Activated CD8-positive, alpha-beta memory T cell treated with anti-CD3 and anti-CD28 coated beads for 48 hours (primary cell): Measurements from ENCODE around the gene KCTD15.
A peak's percentile ranks its signal among the peaks of the same experiment; 100 is the strongest.
"Not testable (repeated sequence)": the region's sequence is repeated elsewhere in the genome, so short reads cannot be mapped to it uniquely, and the experiment has no call there.

Source experiments
- DNase-seq, 3 experiments: peaks; one replicate each; pipeline ENCODE4 v3.0.0-alpha.2; 2020; ENCODE audit warnings: low read depth in 2 of 3, low spot score in 2 of 3

Gene KCTD15

DNA sequence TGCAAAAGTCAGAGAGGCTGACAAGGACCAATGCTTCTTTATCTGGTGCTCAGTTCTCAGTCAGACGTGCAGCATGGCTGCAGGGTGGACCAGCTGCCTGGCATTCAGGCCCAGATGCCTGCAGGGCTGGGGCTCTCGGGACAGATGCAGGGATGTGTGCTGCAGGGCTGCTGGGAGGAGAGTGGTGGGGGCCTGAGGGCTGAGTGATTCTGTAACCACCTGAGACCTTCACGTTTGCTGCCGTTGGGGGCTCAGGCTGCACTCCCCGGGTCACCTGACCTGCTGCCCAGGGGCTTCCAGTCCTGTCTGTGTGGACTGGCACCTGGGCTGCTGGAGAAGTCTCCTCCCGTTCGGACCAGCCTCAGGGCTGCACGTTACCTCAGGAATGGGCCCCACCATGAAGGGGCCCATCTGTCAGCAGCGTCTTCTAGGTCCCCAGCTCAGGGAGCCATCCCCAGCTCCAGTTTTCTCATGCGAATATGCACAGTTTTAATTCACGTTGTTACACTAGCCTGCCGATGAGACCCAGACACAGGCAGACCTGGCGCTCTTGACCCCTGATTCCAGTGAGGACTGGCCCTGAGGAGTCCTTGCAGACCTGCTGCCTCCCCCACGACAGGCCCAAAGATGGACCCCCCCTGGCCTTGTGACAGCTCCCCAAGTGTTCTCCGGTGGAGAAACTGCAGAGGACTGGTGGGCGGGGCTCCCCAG is 16.9 kb downstream of the KCTD15 start:
- DNase-seq, result no peak

DNA sequence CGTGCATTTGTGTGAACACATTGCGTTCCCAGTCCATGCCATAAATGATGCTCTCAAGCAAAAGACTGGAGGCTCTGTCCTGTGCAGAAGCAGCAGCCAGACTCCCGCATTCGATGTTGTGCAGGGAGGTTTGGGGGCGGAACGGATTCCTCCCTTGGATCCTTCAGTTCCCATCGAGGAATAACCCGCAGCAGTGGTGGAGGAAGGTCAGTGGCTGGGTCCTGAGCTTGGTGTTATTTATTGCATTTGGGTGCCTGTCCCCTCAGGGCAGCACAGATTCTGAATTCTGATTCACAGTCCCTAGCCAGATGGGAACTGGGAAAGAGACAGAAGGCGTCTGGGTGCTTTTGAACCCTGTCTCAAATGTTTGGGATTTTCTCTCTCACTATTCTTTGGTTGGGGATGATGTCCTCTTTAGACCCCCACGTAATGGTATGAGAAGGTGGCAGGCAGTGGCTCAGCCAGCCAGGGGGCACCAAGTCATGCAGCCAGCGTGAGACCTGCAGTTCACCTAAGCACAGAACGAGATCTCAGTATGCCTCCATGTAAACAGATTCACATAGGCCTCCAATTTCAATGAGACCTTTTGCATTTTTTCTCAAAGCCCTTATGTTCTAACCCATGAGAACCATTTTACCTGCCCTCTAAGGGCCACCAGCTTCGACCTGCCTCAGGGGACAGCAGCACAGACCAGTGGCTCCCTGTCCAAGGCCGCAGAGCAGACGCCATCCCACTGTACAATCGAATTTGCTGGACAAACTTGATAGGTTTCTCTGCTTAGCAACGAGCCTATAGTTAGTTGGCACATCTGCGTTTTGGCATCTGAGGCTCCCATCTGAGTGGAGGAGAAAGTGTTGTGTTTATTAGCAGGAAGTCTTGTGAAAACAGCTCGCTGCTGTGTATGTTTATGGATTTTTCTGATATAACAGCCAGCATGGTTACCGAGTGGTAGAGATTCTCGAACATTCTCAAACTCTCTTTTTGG is 17.8 kb downstream of the KCTD15 start:
- no peak for DNase-seq

DNA sequence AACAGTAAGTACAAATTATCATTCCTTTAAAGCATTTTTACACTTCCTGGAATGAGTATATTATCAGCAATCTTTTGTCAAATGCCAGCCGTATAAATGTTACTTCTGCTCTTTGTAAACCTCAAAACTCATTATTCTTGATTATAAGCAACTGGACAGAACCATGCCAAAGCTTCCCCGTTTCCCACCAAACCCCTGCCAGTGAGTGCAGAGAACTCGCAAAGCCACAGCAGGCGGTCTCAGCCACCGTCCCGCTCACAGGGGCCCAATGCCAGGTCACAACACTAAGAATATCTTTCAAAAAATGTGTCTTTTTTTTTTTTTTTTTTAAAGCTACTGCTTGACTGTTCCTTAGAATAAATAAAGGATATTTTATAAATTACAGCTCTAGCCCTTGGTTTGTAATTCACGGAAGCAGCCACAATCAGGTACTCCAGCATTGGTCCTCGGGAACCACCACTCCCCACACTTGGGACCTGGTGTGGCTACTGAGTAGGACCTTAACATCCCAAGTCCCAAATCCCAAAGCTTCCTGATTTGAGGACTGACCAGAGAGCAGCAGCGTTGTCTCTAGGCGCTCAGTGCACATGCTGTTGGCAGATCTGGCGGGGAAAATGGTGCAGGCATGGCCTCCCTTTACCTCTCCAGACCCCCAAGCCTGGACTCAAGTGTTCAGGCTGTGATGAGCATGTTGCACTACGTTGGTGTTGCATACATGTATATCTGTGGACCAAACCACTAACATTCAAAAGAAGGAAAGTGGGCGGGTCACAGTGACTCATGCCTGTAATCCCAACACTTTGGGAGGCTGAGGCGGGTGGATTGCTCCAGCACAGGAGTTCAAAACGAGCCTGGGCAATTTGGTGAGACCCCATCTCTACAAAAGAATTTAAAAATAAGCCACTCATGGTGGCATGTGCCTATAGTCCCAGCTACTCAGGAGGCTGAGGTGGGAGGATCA is 19.0 kb downstream of the KCTD15 start:
- DNase-seq, result no peak

DNA sequence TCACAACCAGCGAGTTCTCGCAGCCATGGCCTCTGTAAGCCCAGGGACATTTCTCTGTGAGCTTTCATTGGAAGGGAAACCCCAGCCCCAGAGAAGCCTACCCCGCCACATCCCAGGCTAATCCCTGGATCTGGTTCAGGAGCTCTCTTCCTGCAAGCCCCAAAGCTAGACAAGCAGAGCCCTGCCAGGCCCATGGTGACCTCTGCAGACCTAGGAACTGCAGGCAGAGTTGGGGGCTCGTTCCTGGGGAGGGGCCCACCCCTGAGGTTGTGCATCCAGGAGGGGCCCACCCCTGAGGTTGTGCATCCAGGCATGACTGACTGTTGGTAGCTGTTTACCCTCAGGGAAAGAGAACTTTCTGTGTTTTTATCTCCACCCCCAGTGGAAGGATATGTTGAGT is 21.7 kb downstream of the KCTD15 start:
- no peak for DNase-seq

DNA sequence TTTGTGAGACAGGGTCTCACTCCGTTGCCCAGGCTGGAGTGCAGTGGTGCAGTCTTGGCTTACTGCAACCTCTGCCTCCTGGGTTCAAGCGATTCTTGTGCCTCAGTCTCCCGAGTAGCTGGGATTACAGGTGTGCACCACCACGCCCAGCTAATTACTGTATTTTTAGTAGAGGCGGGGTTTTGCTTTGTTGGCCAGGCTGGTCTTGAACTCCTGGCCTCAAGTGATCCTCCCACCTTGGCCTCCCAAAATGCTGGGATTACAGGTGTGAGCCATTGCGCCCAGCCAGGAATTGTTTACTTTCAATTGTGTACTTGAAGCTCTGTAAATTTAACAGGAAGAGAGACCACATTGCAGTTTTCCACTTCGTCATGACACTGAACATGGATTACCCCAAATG is 22.4 kb downstream of the KCTD15 start:
- DNase-seq, result not testable (repeated sequence)

DNA sequence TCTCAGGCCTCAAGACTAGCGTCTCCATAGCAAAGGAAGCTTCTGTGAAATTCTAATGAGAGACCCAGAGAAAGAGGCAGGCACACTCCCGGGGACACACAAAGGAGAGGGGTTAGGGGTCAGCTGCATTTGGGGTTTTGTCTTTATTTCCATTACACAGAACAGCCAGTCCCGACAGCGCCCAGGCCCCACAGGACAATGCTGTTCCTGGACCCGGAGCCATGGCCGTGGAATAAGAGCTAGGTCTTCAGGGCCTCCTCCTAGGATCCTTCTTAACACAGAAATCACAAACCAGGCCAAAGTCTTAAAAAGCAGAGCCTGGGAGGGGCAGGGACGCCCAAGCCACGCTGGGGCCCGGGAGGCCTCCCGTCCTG is 22.8 kb downstream of the KCTD15 start:
- no peak for DNase-seq

DNA sequence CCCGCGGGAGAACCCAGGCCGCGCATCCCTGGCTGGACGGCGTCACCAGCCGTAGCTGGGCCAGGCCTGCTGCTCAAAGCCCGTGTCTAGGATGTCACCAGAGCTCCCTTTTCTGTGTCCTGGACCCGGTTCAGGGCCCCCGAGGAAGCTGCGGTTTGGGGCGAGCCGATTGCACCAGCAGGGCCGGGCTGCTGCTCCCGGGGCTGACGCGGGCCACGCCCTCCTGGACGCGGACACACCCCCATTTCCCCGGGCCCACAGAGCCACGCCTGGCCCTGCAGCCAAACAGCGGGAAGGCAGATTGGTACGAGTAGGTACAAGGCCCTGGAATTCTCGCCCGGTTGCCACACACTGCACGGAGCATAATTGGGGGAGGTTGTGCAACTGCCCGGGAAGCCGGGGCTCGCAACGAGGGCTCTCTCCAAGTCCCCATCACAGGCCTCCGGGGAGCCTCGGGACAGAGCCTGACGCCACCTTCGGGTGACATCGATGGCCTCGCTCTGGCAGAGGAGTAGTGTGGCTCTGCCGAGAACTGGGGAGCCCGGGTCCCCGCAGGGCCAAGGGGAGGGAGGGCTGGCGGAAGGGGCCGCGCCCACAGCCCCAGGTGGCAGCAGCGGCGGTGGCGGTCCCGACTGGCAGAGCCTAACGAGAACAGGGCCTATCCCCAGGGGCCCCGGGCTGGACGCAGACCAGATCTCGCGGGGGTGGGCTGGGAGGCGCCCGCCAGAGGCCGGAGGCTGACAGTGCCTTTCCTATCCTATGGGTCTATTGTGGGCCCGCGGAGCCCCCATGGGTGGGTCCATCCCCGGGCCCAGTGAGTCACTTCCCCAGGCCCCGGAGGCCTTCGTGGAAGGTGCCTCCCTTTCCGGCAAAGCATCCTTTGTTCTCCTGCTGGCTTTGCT is 23.5 kb downstream of the KCTD15 start:
- DNase-seq, result peak in 2 of 3 experiments; percentile 38 to 40

DNA sequence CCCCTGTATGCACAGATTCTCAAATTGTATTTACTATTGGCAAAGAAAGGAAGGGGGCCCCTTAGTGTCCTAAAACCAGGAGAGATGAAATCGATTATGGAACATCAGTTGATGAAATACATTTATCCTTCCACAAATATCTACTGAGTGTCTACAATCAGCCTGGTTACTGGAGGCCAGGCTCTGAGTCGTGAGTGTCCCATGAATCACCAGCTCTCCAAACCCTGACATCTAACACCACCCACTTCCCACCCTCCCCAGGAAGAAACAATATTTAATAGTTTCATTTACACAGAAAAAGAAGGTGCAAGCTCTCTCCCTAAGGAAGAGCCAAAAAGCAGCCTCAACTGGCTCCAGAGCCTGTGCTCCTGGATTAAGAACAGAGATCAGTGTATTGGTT is 25.2 kb downstream of the KCTD15 start:
- no peak for DNase-seq

DNA sequence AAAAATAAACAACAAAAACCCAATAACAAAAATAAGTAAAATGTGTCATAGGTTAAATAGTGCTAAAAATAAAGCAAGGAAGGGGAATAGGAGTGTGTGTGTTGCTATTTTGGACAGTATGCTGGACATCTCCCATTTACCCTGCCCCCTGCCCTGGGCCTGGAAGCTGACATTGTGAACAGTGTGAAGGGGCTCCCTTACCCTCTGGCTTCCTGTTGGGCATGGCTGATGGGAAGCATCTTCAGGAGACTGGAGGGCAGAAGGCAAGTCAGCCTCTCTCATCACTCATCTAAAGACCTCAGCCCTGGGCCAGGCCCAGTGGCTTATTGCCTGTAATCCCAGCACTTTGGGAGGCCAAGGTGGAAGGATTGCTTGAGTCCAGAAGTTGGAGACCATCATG is 26.7 kb downstream of the KCTD15 start:
- no peak for DNase-seq

DNA sequence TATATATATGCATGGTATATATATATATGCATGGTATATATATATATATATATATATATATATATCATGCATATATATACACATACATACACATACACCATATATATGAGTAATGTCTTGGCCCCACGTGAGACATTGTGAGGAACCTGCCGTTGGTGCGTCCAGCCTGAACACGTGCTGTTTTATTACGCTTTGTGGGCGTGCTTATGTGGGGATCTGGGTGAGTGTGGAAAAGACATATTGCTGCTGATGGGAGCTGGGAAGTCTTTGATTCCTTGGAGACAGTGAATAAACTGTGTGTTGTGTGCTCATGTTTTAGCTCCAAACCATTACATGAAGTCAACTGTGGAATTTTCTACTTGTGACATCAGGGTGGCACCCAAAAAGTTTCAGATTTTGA is 28.9 kb downstream of the KCTD15 start:
- DNase-seq, result no peak

DNA sequence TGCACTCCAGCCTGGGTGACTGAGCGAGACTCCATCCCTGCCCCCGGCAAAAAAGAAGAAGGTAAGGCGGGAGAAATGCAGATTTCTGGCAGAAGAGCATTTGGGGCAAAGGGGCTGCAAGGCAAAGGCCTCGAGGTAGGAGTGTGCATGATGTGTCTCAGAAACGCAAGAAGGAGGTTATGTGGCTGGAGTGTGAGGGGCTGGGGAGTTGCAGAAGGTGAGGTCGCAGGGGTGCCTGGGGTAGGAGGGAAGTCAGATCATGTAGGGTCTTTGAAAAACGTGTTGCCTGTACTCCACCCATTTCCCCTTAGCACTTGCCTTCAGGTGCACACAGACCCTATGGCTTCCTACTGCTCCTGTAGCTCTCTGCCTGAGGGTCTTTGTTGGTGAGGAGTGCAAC is 29.9 kb downstream of the KCTD15 start:
- no peak for DNase-seq

DNA sequence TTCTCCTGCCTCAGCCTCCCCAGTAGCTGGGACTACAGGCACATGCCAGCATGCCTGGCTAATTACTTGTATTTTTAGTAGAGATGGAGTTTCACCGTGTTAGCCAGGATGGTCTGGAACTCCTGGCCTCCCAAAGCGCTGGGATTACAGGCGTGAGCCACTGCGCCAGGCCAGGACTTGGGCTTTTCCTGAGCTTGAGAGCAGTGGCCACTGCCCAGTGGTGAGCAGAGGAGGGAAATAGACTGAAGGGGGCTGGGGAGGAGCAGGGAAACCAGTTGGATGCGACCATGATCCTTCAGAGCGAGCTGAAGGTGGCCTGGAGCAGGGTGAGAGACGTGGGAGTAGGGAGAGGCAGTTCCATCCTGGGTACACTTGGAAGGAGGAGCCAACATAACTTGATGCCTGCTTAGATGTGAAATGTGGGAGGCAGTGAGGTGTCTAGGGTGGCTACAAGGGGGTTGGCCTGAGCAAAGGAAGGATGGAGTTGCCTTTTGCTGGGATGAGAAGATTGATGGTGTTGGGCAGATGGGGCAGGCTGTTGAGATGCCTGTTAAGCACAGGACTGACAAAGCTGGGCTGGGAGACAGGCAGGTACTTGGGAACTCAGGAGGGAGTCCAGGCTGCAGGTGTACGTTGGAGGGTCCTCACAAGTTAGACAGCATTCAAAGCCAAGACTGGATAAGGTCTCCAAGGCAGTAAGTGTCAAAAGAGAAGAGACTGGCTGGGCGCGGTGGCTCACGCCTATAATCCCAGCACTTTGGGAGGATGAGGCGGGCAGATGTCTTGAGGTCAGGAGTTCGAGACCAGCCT is 31.8 kb downstream of the KCTD15 start:
- DNase-seq, result no peak

DNA sequence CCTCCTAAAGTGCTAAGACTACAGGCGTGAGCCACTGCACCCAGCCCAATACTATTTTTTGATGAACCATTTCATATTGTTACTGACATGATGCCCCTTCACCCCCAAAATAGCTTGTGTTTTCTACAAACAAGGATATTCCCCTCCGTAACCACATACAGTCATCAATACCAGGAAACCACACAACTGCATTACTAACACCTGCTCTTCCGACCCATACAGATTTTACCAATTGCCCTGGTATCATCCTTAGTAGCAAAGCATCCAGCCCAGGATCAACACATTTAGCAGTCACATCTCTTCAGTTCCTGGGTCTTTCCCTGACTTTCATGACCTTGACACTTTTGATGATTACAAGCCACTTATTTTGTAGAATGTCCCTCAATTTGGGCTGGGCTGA is 33.6 kb downstream of the KCTD15 start:
- no peak for DNase-seq

DNA sequence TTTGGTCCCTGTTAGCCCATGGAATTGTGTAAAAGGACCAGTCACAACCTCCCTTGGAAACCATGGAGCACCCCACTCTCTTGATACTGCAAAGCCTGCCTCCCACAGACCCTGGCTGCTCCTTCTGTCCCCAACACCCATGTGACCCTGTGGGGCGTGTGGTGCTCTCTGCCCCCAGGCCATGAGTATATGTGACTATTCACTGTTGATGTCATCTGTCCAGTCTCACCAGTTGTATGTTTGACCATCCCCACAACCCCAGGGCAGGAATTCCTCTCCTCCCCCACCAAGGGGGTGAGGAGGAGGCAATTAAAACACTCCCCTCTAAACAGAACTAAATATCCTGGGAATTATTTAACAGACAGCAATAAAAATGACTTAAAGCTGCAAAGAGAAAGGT is 35.2 kb downstream of the KCTD15 start:
- no peak for DNase-seq

DNA sequence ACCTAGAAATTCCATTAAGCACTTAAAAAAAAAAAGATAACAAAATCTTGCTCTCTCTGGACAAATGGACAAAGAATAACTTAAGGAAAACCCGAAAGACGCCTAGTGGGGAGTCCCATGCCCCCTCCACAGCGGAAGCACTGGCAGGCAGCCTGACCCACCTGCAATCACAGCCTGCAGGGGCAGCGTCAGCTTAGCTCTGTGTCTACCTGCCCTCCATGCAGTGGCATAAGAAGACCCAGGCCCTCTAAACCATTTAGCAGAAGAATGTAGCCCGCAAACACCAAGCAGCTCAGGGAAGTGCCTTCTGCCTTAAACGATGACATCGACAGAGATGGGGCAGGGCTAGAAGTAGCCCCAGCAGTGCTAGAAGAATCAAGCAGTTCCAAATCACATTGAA is 36.0 kb downstream of the KCTD15 start:
- DNase-seq, result no peak

DNA sequence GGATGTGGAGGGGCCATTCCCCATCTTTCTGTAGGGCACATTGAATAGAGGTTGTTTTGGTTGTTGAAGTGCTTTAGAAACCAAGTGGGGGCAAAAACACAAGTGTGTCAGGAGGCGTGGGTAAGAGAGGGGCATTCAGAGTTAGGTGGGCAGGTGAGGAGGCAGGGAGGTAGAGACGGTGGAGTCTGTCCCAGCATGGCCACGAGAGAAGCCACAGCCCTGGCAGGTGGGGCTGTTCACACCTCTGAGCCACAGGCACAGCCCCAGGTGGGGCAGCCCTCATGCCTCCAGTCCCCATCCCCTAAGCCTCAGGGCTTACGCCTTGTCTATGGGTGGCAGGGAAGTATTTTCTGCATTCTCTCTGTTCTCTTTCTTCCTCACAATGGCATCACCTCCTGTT is 43.7 kb downstream of the KCTD15 start:
- DNase-seq, result no peak

DNA sequence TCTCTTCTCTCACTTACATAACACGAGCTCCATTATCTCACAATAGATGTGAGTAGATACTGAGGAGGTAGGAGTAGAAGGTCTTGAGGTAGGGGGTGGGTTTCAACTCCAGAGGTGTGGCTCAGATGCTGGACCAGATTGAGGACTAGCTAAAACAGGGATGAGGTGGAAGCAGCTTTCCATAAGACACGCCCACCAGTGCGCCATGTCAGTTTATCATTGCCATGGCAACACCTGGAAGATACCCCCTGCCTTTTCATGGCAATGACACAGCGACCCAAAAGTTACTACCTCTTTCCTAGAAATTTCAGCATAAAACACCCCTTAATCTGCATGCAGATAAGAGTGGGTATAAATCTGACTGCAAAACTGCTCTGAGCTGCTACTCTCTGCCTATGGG is 44.1 kb downstream of the KCTD15 start:
- no peak for DNase-seq

DNA sequence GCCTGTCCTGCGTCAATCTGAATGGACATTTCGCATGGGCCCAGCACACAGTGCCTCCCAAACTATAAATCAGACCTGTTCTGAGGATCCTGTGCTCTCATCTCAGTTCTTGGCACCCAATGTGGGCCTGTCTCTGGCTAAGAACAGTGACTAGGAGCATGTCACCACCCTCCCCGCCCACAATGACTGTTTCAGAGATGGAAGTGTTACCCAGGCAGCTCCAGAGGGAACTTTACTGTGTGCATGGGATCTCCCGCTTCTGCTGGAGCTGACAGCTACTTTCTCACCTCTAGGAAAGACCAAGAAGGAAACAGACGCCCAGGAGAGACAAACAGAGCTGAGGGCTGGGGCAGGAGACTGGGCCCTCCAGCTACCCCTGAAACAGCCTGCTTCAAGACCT is 45.0 kb downstream of the KCTD15 start:
- DNase-seq, result no peak

DNA sequence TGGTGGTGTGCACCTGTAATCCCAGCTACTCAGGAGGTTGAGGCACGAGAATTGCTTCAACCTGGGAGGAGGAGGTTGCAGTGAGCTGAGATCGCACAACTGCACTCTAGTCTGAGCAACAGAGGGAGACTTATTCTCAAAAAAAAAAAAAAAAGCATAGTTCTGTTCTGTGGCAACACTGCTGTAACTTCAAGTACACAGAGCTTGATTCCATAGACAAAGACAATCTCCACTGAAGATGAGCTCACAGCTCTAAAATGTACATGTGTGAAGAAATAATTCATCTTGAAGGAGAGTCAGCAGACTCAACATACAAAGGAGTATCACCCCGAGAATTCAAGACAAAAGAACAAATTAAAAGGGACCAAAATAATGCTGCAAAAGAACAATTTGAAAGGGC is 47.8 kb downstream of the KCTD15 start:
- DNase-seq, result no peak
